Small intestine (tissue), 7 donors: Measurements from ENCODE around the gene INSYN1. TPM values are rescaled to one million over a fixed set of nuclear protein-coding genes. Genes with fewer than 3 reads are reported as not detected.
A peak's percentile ranks its signal among the peaks of the same experiment; 100 is the strongest.
"Not testable (repeated sequence)": the region's sequence is repeated elsewhere in the genome, so short reads cannot be mapped to it uniquely, and the experiment has no call there.

Experiments used
- DNase-seq, 2 donors: peaks; one replicate each; pipeline versions ENCODE4 v3.0.0 to v3.0.0-alpha.2; 2013
- FAIRE-seq: peaks from 2 replicates; lab custom pipeline; 2012; peaks lifted over from hg19 to GRCh38; lab: Jason Lieb, UNC
- H3K27ac ChIP-seq, 3 donors: one replicate each; pipeline ENCODE4 v1.5.1; 2013; ENCODE audit warnings: low read length in 2 of 3, mild to moderate bottlenecking in 2 of 3, control low read depth in 1 of 3, inconsistent platforms in 1 of 3, low read depth in 1 of 3, moderate library complexity in 1 of 3
- H3K27me3 ChIP-seq, 3 donors: one replicate each; pipeline ENCODE4 v1.6.1; 2013; ENCODE audit warnings: low read length in 3 of 3, inconsistent platforms in 1 of 3; ENCODE audit not compliant: control insufficient read depth in 3 of 3, insufficient read depth in 3 of 3
- H3K36me3 ChIP-seq, 3 donors: one replicate each; pipeline ENCODE4 v1.6.1; 2013; ENCODE audit warnings: low read length in 3 of 3, inconsistent platforms in 1 of 3, low read depth in 1 of 3, mild to moderate bottlenecking in 1 of 3, moderate library complexity in 1 of 3; ENCODE audit not compliant: control insufficient read depth in 3 of 3, insufficient read depth in 2 of 3
- H3K4me1 ChIP-seq, 3 donors: one replicate each; pipeline ENCODE4 v1.6.1; 2013; ENCODE audit warnings: low read length in 2 of 3, inconsistent platforms in 1 of 3, low read depth in 1 of 3, mild to moderate bottlenecking in 1 of 3, moderate library complexity in 1 of 3; ENCODE audit not compliant: control insufficient read depth in 3 of 3, insufficient read depth in 2 of 3
- H3K4me3 ChIP-seq, 3 donors: one replicate each; pipeline ENCODE4 v1.5.1; 2013; ENCODE audit warnings: low read length in 3 of 3, control low read depth in 1 of 3, inconsistent platforms in 1 of 3, low read depth in 1 of 3, mild to moderate bottlenecking in 1 of 3, moderate library complexity in 1 of 3
- H3K9me3 ChIP-seq, 2 donors: one replicate each; pipeline ENCODE4 v1.6.1; 2013; ENCODE audit warnings: low read depth in 1 of 2, low read length in 1 of 2; ENCODE audit not compliant: control insufficient read depth in 2 of 2, insufficient read depth in 1 of 2
- WGBS, 3 donors: extraction: QIAGEN DNeasy Blood & Tissue Kit; methylation state at CpG; one replicate each; pipeline ENCODE4 v1.1.7; 2013; 5-methylcytosine and 5-hydroxymethylcytosine counted together
- polyA plus RNA-seq, 4 donors: library from polyadenylated mRNA; stranded (reverse) in 3 of 4; unstranded in 1 of 4; fragments of 200-250 nt in 3 of 4; fragments of 120-200 nt in 1 of 4; gene quantifications; one replicate each; pipeline versions ENCODE4 v1.2.1 to v1.2.3, GENCODE V29; 2013
- donor health status: healthy with polysubstance abuse.
- donor health status: control.
- donor health status: control.
- donor health status: Bipolar disorder and iron deficiency.
- donor health status: healthy.

INSYN1 gene
- polyA plus RNA-seq, 4 donors = 1.9 to 2.2 (median 1.9) TPM; not detected in 1

GRCh38 chr15:73794443-73795133, 41.4 kb upstream of the INSYN1 start:
- WGBS, 3 donors = 40 to 61% (median 47%) methylated on average over 6 of the region's 6 CpGs
- Histone ChIP-seq H3K36me3 (no peaks in the 10 kb centered on the region), H3K27me3 (no peaks in the 10 kb centered on the region), H3K27ac (no peak overlapping the region), H3K4me1 (no peaks in the 10 kb centered on the region), H3K9me3 (no peaks in the 10 kb centered on the region), H3K4me3 (no peak overlapping the region)
- FAIRE-seq = no peak
- DNase-seq = peak; percentile 40 to 42

DNA sequence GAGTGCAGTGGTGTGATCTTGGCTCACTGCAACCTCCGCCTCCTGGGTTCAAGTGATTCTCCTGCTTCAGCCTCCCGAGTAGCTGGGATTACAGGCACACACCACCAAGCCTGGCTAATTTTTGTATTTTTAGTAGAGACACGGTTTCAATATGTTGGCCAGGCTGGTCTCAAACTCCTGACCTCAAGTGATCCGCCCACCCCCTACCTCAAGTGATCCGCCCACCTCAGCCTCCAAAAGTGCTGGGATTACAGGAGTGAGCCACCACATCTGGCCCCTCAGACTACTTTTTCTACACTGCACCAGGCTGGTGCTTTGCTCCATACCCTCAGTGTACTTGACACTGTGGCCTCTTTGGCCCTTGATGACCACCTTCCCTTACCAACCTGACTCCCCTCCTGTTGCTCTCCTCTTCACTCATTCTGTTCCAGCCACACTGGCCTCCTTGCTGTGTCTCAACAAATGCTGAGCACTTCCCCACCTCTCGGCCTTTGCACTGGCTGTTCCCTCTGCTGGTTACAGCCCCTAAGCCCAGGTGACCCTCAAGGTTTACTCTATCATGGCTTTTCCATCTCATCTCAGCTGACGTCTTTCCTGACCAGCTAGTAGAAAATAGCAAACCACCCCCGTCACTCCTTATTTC, 39.9 kb upstream of the INSYN1 start:
- FAIRE-seq, H3K4me3 ChIP-seq, H3K36me3 ChIP-seq, H3K9me3 ChIP-seq, H3K27me3 ChIP-seq, H3K4me1 ChIP-seq, DNase-seq, H3K27ac ChIP-seq: not testable (repeated sequence)
- 88 to 92% (median 90%) methylated on average over 8 of the region's 8 CpGs for WGBS, 3 donors

- Histone ChIP-seq H3K4me1 (no peaks in the 10 kb centered on the region), H3K27ac (no peak overlapping the region), H3K27me3 (no peaks in the 10 kb centered on the region), H3K4me3 (no peak overlapping the region), H3K36me3 (no peaks in the 10 kb centered on the region), H3K9me3 (no peaks in the 10 kb centered on the region)
- 72 to 75% (median 74%) methylated on average over 7 of the region's 7 CpGs for WGBS, 3 donors
- no peak for DNase-seq
- no peak for FAIRE-seq
These were observed 39.3 kb upstream of the INSYN1 start for GRCh38 chr15:73792415-73792814.

GRCh38 chr15:73789521-73790240, 36.5 kb upstream of the INSYN1 start:
- FAIRE-seq (no peak), DNase-seq (no peak)
- Histone ChIP-seq H3K9me3 (no peaks in the 10 kb centered on the region), H3K4me1 (no peaks in the 10 kb centered on the region), H3K27ac (no peak overlapping the region), H3K4me3 (no peak overlapping the region), H3K36me3 (no peaks in the 10 kb centered on the region), H3K27me3 (no peaks in the 10 kb centered on the region)
- WGBS, 3 donors = 79 to 88% (median 81%) methylated on average over 5 of the region's 5 CpGs

DNA sequence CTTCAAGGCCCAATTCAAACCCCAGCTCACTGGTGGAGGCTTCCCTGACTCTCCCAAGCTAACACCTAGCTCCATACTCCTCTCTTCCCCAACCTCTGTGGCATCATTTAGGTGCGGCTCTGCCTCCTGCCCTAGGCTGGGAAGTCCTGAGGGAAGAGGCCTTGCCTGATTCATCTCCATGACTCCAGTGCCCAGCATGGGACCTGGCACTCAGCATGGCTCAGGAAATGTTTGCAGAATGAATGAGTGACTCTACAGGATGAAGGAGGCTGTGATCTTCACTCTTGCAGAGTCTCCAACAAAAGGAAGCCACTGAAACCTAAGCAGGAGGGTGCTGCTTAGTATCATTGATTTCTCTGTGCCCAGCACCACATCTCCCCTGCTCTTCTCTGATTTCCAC, 34.5 kb upstream of the INSYN1 start:
- Histone ChIP-seq H3K36me3 (no peaks in the 10 kb centered on the region), H3K9me3 (no peaks in the 10 kb centered on the region), H3K4me3 (no peak overlapping the region), H3K27ac (no peak overlapping the region), H3K27me3 (no peaks in the 10 kb centered on the region), H3K4me1 (no peaks in the 10 kb centered on the region)
- WGBS, 3 donors = 82 to 100% (median 98%) methylated on average over 1 of the region's 1 CpG
- FAIRE-seq = no peak
- no peak for DNase-seq

DNA sequence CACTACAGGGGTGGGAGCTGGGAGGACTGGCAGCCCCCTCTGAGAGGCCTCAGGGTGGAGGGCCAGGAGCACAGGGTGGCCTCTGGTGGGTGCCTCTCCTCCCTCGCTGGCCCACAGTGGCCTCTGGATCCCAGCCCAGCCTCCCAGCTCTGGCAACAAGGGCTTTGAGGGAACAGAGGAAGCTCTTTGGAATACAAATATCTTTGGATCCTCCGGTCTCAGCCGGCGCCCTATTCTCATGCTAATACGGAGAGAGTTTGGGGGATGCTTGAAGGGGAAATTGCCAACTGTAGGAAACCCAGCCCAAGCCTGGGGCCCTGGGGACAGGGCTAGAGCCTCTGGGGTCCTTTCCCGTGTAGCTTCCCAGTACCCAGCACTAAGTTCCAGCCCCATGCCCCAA, 33.4 kb upstream of the INSYN1 start:
- WGBS, 3 donors = 79 to 91% (median 80%) methylated on average over 5 to 6 of the region's 6 CpGs
- no peaks in the 10 kb centered on the region for H3K4me1 ChIP-seq
- H3K4me3 ChIP-seq = no peak overlapping the region
- FAIRE-seq (no peak), DNase-seq (no peak)
- H3K36me3 ChIP-seq = no peaks in the 10 kb centered on the region
- H3K9me3 ChIP-seq = no peaks in the 10 kb centered on the region
- H3K27ac ChIP-seq = no peak overlapping the region
- no peaks in the 10 kb centered on the region for H3K27me3 ChIP-seq

- not testable (repeated sequence) for DNase-seq, H3K27ac ChIP-seq, H3K9me3 ChIP-seq, H3K4me1 ChIP-seq, H3K27me3 ChIP-seq, FAIRE-seq, H3K36me3 ChIP-seq, H3K4me3 ChIP-seq
- 58 to 84% (median 65%) methylated on average over 12 of the region's 12 CpGs for WGBS, 3 donors
These were observed 32.3 kb upstream of the INSYN1 start for GRCh38 chr15:73785256-73786014.

DNA sequence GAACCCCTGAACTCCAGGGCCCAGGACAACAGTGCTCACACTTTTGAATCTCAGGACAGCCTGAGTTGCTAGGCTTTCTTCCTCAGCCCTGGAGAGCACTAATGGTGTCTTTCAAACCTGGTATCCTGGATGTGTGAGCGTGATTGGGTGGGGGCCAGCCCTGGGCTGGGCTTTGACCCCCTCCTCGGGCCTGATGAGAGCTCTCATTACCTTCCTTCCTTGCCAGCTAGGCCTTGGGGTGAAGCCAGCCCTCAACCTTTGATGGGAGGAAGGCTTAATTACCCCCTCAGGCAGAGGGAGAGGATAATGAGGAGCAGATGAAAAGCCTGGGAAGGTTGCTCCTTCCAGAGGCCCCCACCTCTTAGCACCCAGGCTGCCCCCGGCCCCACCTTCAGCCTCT, 31.1 kb upstream of the INSYN1 start:
- FAIRE-seq (no peak), DNase-seq (no peak)
- whole genome bisulfite sequencing, 3 donors = 63 to 70% (median 68%) methylated on average over 3 of the region's 3 CpGs
- no peak overlapping the region for H3K4me3 ChIP-seq
- H3K9me3 ChIP-seq = no peaks in the 10 kb centered on the region
- H3K4me1 ChIP-seq = no peaks in the 10 kb centered on the region
- no peaks in the 10 kb centered on the region for H3K36me3 ChIP-seq
- H3K27me3 ChIP-seq = no peaks in the 10 kb centered on the region
- H3K27ac ChIP-seq = no peak overlapping the region
